Measurements from ENCODE around the gene TMEM59.
"Not testable (repeated sequence)": the region's sequence is repeated elsewhere in the genome, so short reads cannot be mapped to it uniquely, and the experiment has no call there.

The TMEM59 gene

DNA sequence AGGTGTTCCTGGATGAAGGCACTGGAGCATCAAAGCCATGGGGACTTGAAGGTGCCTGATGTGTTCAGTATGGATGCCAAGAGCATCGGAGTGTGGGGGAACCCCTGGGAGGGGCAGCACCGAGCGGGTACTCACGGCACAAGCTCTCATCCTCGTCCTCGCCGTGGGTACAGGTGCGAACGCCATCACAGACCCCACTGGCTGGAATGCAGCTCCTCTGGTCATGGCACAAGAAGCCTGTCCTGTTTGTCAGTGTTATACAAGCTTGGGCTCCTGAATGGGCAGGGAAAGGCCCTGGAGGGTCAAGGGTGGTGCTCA lies 41.0 kb downstream of the TMEM59 start:
- DNase-seq (ENCODE audit: low spot score), result no peak

DNA sequence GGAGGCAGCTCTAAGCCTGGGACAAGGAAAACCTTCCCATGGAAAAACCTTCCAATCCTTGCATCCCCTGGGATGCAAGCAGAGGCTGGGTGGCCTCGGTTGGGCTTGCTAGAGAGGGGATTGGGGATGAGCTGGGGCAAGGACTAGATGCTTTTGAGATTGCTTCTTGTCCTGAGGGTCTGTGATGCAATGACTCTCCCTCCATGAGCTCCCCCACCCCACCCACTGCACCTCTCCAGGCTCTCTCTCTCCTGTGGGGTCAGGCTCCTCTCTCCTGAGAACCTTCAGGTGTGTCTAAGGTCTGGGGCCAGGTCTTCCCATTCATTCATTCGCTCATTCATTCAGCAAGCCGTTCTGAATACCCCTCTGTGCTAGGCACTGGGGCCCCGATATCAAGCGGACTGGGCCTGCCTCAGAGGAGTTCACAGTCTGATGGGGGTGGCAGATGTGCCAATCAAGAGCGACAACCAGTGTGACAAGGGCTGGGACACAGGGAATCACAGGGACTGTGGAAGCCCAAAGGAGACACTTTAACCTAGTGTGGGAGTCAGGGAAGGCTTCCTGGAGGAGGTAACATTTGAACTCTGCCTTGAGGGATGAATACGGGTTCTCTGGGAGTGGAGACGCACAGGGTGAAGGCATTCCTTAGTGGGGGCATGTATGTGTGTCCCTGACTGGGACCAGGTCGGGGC lies 41.5 kb downstream of the TMEM59 start:
- DNase-seq (ENCODE audit: low spot score), result no peak

DNA sequence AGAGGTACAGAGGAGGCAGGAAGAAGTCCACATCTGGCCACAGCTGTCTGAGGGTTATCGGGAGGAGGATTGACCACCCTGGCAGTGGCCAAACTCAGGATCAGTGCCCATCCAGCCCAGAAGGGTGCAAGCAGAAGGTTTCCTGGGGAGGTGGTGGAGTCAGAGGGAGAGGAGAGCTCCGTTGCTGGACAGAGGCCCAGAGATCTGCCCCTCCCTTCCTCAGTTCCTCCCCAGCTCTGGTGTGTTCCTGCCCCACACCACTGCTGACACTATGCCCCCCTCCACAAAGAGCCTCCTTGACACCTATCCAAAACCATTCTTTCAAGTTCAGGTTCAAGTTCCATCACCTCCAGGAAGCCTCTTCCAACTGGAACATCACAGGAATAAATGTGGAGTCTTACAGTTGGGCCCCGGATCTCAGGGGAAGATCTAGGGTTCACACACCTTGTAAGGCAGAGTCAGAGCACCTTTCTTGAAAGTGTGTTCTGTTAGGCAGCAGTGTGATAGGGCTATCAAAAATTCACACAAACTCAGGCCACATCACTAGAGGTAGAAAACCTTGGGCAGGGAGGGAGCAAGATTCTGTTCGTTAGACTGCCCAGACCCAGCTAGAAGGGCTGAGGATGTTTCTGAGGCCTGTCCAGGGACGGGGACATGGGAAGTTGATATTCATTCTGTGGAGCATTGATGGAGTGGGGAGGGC lies 42.4 kb downstream of the TMEM59 start:
- no peak for DNase-seq (ENCODE audit: low spot score)

DNA sequence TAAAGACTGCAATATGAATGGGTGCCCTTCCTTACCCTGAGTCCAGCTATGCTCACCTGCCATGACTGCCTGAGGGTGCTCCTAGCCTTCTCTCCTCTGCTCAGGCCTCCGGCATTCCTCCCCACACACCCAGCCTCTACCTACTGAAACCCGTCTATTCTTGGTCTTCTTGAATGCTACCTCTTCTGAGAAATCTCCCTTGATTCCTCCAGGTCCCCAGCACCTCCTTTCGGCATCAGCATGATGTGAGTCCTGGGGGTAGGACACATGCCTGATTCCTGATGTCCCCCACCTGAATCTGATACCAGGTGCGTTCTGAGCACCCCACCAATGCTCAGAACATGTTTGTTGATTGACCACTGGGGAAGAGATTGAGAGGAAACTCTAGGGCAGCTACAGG lies 43.6 kb downstream of the TMEM59 start:
- DNase-seq (ENCODE audit: low spot score), result no peak

DNA sequence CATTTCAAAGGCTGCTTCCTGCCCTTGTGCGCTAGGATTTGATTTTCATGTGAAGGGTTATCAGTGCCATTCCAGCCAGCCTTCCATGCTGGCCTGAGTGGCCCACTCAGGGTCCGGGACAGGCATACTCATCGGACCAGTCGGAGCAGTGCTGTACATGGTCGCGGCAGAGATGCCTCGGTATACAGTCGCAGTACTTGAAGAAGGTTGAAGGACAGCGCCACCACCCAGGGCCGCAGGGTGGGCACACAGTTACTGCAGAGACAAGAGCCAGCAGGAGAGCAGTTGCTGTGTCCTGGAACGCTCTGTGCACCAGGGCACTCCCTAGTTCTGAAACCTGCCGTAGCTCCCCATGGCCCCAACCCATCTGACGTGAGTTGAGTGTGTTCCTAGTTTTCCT lies 44.1 kb downstream of the TMEM59 start:
- no peak for DNase-seq (ENCODE audit: low spot score)

DNA sequence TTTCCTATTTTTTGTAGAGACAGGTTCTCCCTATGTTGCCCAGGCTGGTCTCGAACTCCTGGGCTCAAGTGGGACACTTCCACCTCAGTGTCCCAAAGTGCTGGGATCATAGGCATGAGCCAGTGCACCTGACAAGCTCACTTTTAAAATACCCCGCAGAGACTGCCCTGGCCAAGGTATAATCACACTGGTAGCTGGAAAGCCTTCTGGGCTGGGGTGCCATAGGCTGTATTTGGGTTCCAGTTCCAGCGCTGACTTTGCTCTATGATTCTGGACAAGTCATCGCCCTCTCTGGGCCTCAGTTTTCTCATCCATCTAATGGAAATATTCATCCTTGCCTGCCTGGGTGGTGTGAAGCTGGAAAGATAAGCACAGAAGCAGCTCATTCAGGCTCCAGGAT lies 45.4 kb downstream of the TMEM59 start:
- DNase-seq (ENCODE audit: low spot score), result no peak

DNA sequence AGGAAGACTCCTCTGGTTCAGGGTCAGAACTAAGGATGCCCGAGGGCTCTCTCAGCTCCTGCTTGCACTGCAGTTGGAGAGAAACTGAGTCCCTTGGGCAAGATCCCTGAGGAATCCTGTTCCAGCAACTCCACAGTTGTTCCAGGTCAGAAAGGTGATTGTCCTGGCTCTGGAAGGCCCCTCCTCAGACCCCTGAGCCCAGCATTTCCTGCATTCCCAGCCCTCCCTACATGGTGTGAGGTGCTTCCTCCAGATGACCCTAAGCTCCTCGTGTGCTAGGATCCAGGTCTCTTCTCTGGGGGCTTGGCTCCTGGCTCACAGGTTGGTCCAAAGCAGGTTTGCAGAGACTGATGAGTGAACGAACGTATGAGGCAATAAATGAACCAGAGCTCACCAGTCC lies 46.5 kb downstream of the TMEM59 start:
- no peak for DNase-seq (ENCODE audit: low spot score)

DNA sequence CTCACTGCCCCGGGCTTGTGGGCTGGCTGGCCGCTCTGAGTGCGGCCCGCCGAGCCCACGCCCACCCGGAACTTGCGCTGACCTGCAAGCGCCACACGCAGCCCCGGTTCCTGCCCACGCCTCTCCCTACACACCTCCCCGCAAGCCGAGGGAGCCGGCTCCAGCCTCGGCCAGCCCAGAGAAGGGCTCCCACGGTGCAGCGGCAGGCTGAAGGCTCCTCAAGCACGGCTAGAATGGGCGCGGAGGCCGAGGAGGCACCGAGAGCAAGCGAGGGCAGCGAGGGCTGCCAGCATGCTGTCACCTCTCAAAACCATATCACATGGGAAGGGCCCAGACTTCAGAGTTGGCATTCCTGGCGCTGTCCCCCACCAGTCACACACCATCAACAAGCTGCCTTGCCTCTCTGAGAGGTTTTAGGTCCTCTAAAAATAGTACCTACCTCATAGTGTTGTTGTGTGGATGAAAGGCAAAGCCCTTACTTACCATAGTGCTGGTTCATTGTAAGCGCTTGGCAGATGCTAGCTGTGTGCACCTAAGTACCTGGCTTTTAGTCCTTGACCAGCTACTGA lies 48.4 kb downstream of the TMEM59 start:
- no peak for DNase-seq (ENCODE audit: low spot score)

DNA sequence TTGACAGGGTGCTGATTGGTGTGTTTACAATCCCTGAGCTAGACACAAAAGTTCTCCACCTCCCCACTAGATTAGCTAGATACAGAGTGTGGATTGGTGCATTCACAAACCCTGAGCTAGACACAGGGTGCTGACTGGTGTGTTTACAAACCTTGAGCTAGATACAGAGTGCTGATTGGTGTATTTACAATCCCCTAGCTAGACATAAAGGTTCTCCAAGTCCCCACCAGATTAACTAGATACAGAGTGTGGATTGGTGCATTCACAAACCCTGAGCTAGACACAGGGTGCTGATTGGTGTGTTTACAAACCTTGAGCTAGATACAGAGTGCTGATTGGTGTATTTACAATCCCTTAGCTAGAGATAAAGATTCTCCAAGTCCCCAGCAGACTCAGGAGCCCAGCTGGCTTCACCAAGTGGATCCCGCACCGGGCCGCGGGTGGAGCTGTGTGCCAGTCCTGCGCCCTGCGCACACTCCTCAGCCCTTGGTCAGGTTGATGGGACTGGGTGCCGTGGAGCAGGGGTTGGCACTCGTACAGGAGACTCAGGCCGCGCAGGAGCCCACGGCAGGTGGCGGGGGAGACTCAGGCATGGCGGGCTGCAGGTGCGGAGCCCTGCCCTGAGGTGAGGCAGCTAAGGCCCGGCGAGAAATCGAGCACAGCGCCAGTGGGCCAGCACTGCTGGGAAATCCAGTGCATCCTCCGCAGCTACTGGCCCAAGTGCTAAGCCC lies 49.1 kb downstream of the TMEM59 start:
- DNase-seq (ENCODE audit: low spot score), result not testable (repeated sequence)

DNA sequence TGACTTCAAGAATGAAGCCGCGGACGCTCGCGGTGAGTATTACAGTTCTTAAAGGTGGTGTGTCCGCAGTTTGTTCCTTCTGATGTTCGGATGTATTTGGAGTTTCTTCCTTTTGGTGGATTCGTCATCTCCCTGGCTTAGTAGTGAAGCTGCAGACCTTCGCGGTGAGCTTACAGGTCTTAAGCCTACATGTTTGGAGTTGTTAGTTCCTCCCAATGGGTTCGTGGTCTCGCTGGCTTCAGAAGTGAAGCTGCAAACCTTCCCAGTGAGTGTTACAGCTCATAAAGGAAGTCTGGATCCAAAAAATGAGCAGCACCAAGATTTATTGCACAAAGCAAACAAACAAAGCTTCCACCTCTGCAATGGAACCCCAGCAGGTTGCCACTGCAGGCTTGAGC lies 49.8 kb downstream of the TMEM59 start:
- no peak for DNase-seq (ENCODE audit: low spot score)

DNA sequence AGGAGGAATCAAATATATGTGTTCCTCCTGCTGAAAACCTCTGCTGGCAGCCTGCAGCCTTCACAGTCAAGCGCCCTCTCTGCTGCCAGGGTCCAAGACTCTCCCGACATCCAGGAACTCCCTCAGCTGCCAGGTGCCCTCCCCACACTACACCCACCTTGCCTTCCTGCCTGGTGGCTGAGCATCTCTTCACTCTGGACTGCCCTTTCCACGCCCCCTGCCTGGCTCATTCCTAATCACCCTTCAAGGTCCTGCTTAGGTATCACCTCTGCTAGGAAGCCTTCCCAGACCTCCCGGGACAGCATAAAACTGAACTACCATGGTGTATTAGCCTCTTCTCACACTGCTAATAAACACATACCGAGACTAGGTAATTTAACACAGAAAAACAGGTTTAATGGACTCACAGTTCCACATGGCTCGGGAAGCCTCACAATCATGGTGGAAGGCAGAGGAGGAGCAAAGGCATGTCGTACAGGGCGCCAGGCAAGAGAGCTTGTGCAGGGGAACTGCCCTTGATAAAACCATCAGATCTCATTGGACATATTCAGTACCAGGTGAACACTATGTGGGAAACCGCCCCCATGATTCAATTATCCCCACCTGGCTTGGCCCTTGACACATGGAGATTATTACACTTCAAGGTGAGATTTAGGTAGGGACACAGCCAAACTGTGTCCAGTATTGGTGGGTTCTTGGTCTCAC lies 50.3 kb downstream of the TMEM59 start:
- DNase-seq (ENCODE audit: low spot score), result no peak

DNA sequence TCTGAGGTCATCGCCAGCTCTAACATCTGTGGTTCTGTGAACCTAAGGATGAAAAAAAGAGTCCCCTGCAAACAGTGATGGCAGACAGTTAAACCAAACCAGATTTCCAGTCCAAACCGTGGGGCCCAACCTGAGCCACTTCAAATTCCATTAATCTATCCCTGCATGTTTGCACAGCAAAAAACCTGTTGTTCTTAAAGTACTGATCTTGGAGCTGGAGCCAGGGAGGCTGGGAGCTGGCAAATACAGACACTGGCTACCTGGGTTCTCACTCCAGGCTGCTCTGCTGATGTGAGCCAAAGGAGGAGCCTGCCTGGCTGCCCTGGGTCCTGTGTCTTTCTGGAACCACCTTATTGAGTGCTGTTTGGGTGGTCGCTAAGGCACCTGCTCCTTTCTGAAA lies 51.4 kb downstream of the TMEM59 start:
- no peak for DNase-seq (ENCODE audit: low spot score)

DNA sequence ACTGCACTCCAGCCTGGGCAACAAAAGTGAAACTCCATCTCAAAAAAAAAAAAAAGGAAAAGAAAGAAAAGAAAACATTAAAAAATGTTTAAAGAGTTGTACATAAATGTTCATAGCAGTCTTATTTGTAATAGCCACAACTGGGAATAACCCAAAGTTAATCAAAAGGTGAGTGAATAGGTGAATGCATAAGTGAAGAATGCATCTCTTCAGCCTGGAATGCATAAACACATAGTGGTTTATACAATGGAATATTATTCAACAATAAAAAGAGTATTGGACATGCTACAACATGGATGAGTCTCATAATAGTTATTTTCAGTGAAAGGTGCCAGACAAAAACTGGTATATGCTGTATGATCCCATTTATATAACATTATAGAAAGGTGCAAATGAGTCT lies 53.1 kb downstream of the TMEM59 start:
- DNase-seq (ENCODE audit: low spot score), result no peak

DNA sequence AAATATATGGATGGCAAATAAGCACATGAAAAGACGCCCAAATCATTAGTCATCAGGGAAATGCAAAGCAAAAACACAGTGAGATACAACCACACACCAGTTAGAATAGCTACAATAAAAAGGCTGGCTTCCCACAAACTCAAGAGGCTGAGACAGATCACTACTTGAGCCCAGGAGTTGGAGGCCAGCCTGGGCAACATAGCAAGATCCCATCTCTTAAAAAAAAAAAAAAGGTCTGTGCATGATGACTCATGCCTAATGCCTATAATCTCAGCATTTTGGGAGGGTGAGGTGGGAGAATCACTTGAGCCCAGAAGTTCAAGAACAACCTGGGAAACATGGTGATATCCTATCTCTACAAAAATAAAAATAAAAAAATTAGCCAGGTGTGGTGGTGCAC lies 54.8 kb downstream of the TMEM59 start:
- no peak for DNase-seq (ENCODE audit: low spot score)

DNA sequence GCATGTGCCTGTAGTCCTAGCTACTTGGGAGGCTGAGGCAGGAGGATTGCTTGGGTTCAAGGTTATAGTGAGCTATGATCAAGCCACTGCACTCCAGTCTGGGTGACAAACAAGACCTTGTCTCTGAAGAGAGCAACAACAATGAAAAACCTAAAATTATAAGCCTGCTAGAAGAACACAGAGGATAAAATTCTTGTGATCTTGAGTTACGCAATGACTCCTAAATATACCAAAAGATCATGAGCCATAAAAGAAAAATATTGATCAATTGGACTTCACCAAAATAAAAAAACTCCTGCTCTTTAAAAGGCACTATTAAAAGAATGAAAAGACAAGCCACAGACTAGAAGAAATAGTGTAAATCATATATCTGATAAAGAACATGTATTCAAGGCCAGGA lies 57.3 kb downstream of the TMEM59 start:
- no peak for DNase-seq (ENCODE audit: low spot score)

DNA sequence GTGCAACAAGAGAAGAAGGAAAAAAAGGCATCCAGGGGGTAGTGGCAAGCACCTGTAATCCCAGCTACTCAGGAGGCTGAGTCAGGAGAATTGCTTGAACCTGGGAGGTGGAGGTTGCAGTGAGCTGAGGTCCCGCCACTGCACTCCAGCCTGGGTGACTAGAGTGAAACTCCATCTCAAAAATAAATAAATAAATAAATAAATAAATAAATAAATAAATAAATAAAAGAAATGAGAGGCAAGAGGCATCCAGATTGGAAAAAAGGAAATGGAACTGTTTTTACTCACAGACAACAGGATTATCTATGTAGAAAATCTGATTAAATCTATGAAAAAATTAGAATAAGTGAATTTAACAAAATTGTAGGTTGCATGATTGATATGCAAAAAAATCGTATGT lies 58.5 kb downstream of the TMEM59 start:
- not testable (repeated sequence) for DNase-seq (ENCODE audit: low spot score)

DNA sequence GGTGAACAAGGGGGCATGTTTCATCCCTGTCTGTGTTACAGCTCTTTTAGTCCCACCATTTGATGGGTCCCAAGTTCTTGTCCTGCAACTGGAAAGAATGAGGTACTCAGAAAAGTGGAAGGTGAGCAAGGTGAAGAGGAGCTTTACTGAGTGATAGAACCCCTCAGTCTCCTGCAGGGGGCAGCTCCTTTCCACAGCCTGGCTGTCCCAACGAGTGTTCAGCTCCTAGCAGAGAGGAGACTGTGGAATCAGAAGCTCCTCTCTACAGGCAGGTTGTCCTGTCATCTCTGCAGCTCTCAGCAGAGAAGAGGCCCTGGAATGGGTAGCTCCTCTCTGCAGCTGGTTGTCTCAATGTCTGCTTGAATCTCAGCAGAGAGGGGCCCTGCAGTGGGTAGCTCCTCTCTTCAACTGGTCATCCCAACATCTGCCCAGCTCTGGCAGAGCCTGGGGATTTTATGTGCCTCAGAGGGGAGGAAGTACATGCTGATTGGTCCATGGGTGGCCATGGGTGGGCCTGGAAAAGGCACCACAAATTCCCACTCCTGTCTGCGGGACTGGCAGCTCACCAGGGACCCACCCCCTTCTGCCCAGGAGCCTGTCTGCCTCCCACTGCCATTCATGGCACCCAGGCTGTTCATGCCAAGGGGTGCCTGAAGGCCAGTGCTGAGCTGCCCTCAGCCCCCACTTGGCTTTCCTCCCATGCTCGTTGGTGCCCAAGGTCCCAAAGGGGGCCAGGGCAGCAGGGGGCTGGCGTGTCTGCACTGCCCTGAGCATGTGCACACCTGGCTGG lies 60.7 kb downstream of the TMEM59 start:
- no peak for DNase-seq (ENCODE audit: low spot score)

DNA sequence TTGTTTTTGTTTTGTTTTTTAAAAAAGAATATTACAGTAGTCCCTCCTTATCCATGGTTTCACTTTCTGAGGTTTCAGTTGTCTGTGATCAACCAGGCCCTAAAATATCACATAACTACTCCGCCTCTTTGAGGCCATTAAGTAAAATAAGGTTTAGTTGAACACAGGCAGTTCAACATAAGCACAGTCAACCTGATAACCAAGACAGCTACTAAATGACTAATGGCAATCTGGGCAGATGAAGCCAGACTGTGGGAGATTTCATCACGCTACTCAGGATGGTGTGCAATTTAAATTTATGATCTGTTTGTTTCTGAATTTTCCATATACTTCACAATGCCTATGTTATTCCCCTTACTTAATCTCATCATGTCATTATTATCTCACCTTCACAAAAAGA lies 65.1 kb downstream of the TMEM59 start:
- DNase-seq (ENCODE audit: low spot score), result no peak

DNA sequence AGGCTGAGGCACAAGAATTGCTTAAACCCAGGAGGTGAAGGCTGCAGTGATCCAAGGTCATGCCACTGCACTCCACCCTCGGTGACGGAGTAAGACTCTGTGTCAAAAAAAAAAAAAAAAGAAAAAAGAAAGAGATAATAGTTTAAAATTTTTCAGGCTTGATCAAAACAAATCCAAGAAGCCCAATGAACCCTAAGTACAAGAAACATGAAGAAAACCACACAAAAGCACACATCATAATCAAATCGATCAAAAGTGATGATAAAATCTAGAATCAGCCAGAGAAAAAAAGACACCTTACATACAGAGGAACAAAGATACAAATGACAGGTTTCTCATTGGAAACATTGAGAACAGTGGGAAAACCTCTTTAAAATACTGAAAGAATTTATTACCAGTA lies 66.5 kb downstream of the TMEM59 start:
- no peak for DNase-seq (ENCODE audit: low spot score)

DNA sequence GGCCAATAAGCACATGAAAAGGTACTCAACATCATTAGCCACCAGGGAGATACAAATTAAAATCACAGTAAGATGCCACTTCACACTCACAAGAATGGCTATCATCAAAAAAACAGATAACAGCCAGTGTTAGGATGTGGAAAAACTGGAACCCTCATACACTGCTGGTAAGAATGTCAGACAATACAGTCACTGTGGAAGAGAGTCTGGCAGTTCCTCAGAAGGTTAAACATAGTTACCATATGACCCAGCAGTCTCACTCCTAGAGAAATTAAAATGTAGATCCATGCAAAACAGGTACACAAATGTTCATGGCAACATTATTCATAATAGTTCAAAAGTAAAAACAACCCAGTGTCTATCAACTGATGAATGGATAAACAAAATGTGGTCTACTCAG lies 68.3 kb downstream of the TMEM59 start:
- DNase-seq (ENCODE audit: low spot score), result no peak

DNA sequence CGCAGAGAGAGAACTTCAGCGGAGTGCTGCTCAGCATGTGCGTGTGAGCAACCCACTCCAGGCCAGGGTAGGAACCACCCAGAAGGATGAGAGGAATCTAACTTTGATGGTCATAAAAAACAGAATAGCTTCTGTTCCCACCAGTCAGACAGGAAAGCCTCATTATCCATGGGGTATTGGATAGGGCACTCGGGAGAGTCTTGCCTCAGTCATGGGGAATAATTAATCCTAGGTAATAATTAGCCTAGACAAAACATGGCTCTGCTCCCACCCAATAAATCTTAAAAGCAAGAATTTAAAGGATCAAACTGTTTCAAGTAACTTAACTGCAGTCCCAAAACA lies 70.3 kb downstream of the TMEM59 start:
- no peak for DNase-seq (ENCODE audit: low spot score)

Measured in iPS-NIHi11 (cell line).